PFSK-1 (cell line): ENCODE results near the gene HOMER1.

Source experiments
- FOXP2 ChIP-seq: optimal IDR thresholded peaks from 2 replicates; pipeline ENCODE3; 2011; ENCODE audit warnings: borderline replicate concordance, control low read depth, inconsistent platforms; ENCODE audit not compliant: insufficient read depth; ENCODE audit errors: extremely low read length, extremely low read depth
- POLR2AphosphoS5 ChIP-seq: IDR thresholded peaks from 2 replicates; pipeline ENCODE4 v1.6.1; 2012; ENCODE audit warnings: low read depth, mild to moderate bottlenecking, control low read depth, low read length, moderate library complexity
- REST ChIP-seq, 2 experiments: IDR thresholded peaks; 2 replicates each; pipeline versions ENCODE4 v1.6.1 to v1.8.0; 2011 to 2012; ENCODE audit warnings: low read depth in 2 of 2, low read length in 2 of 2, control low read depth in 1 of 2, inconsistent platforms in 1 of 2, mild to moderate bottlenecking in 1 of 2, moderate library complexity in 1 of 2; ENCODE audit not compliant: insufficient read depth in 1 of 2
- SIN3A ChIP-seq: IDR thresholded peaks from 2 replicates; pipeline ENCODE4 v1.6.1; 2012; ENCODE audit warnings: mild to moderate bottlenecking, low read length, moderate library complexity, borderline replicate concordance; ENCODE audit not compliant: insufficient read depth
- TAF1 ChIP-seq: IDR thresholded peaks from 2 replicates; pipeline ENCODE4 v1.6.1; 2012; ENCODE audit warnings: low read length, control low read depth, borderline replicate concordance; ENCODE audit not compliant: insufficient read depth

HOMER1 gene

GRCh38 chr5:79488058-79488457 is 25.9 kb downstream of the HOMER1 start:
- TF ChIP-seq REST (IDR thresholded peaks at IDR 0.05; ENCODE audit: insufficient read depth in 1 of 2, low read depth in 2 of 2, low read length in 2 of 2), result no peak
- no peak for TF ChIP-seq TAF1
- TF ChIP-seq POLR2AphosphoS5, result no peak
- no peak for TF ChIP-seq SIN3A
- TF ChIP-seq FOXP2, result no peak

GRCh38 chr5:79487251-79487650 is 26.7 kb downstream of the HOMER1 start:
- TF ChIP-seq SIN3A, result no peak
- no peak for TF ChIP-seq POLR2AphosphoS5
- no peak for TF ChIP-seq TAF1

- TF ChIP-seq REST (IDR thresholded peaks at IDR 0.05; ENCODE audit: insufficient read depth in 1 of 2, low read depth in 2 of 2, low read length in 2 of 2) (no peak), POLR2AphosphoS5 (no peak), SIN3A (no peak), FOXP2 (no peak), TAF1 (no peak)
Measured at GRCh38 chr5:79486116-79486515, 27.8 kb downstream of the HOMER1 start.

GRCh38 chr5:79484731-79485130 is 29.2 kb downstream of the HOMER1 start:
- TF ChIP-seq FOXP2 (no peak), POLR2AphosphoS5 (no peak), TAF1 (no peak), REST (IDR thresholded peaks at IDR 0.05; ENCODE audit: insufficient read depth in 1 of 2, low read depth in 2 of 2, low read length in 2 of 2) (no peak), SIN3A (no peak)

- TF ChIP-seq TAF1, result no peak
- TF ChIP-seq FOXP2, result no peak
- no peak for TF ChIP-seq SIN3A
- TF ChIP-seq POLR2AphosphoS5, result no peak
- no peak for TF ChIP-seq REST (IDR thresholded peaks at IDR 0.05; ENCODE audit: insufficient read depth in 1 of 2, low read depth in 2 of 2, low read length in 2 of 2)
Measured at GRCh38 chr5:79481574-79481973, 32.4 kb downstream of the HOMER1 start.
